GM18858 (cell line): ENCODE data around the gene AS3MT.
"Not testable (repeated sequence)": the region's sequence is repeated elsewhere in the genome, so short reads cannot be mapped to it uniquely, and the experiment has no call there.

ENCODE experiments used
- ATAC-seq: cut with Tn5 transposase; IDR thresholded peaks from one replicate; pipeline ENCODE4 v1.9.1; 2021; ENCODE audit not compliant: unreplicated experiment

The AS3MT gene

DNA sequence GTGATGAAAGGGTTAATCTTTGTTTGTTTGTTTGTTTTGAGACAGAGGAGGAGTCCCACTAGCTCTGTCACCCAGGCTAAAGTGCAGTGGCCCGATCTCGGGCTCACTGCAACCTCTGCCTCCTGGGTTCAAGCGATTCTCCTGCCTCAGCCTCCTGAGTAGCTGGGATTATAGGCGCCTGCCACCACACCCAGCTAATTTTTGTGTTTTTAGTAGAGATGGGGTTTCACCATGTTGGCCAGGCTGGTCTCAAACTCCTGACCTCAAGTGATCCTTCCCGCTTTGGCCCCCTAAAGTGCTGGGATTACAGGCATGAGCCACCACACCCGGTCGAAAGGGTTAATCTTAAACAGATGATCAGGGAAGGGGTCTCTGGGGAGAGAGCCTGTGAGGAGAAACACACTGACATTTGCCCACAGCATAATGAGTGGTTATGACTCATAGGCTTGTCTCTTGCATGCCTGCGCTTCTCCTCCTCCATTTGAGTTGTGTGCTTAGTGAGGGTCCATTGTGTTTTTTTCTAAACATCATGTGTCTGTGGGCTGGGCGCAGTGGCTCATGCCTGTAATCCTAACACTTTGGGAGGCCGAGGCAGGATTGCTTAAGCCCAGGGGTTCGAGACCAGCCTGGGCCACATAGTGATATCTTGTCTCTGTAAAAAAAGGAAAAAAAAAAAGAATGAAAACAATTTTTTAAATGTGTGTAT is 13.4 kb upstream of the AS3MT start:
- ATAC-seq: not testable (repeated sequence)

DNA sequence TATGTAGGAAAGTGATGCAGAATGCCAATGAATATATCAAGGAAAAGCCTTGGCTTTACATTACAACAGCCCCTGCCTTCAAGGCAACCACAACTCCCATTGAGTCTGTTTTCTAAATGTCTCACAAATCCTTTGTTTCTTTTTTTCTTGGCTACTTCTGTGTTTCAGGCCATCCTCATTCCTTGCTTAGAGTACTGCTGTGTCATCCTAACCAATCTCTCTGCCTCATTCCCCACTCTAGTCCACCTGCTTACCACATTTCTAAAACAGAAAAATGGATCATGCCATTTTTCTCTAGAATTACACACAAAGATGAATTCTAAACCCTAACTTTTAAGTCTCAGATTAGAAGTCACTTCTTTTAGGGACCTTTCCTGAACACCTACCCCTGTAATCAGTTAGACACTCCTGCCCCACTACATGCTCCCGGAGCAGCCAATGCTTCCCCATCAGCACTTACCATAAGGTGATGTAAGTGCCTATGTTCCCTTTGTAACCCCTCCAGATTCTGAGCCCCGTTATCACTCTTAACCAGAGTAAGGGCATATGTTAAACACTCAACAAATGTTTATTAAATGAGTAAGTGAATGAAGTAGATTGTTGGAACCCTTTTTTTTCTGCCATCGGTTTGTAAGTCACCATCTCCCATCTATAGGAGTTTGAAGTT is 12.4 kb upstream of the AS3MT start:
- no peak for ATAC-seq

DNA sequence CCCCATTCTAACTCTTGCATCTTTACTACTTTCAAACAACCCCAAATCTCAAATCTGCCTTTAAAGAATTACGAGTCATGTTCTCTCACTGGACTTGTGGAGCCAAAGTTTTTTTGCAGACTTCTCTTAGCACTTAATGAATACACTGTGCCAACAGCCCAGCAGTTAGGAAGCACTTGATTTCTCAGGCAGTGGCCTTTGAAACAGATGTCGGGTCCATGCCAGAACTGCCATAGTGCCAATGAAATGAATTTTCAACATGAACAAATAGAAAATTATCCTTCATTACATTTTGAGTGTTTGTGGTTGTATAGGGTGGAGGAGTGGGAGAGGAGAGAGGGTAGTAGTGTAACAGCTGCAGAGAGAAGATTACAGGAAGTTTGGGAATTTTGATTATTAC is 9.4 kb upstream of the AS3MT start:
- no peak for ATAC-seq

DNA sequence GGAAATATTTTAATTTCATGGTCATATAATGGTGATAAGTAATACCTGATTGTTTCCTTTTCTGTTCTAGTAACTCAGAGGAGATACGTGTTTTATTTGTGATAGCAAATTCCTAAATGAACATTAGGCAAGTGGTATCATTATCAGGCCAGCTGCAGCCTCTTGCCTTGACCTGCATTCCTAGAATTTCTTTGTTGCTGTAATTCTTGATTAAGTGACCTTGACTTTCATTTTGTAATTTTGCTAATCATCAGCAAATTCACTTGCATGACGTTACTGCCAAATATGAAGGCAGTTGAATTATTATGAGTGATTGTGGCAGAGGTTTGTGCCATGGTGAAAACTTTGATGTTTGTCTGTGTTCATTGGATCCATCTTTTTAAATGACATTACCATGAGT is 5.6 kb upstream of the AS3MT start:
- no peak for ATAC-seq

DNA sequence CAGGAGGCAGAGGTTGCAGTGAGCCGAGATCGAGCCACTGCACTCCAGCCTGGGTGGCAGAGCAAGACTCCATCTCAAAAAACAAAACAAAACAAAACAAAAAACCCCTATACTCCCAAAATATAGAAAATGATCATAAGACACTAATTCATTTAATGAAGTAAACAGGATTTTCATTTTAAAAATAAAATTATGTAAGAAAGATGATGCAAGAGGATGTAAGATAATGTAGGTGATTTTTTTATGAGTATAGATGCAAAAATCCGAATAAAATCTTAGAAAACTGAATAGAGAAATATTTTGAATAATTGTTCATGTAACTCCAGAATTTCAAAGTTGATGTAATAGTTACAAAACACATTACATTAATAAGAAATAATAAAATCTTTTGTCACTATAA is 3.6 kb upstream of the AS3MT start:
- ATAC-seq: no peak

DNA sequence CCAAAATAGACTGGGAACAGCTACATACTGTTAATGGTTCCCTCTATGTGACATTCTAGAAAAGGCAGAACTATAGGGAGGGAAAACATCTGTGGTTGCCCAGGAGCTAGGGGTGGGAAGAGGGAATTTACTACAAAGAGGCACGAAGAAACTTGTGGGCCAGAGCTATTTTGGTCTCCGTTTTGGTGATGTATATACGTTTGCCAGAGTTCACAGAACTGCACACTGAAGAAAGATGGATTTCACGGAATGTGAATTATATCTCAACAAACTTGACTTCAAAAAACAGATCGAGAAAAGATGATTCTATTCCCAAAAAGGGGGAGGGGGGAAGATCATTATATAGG is 386 bp upstream of the AS3MT start:
- ATAC-seq: no peak

DNA sequence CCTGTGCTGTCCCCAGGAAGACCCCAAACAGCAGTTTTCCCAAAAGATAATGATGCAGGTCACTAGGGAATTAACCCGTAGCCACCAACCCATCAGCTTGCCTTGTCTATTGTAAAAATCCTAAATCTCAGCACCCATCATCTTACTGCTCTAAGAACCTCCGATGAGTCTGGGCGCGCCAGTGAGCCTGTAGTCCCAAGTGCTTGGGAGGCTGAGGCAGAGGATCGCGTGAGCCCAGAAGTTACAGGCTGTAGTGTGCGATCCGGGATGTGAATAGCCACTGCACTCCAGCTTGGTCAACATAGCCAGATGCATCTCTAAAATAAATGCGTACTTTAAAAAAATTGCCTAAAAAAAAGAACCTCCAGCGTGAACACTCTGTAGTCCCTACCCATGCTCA is 951 bp downstream of the AS3MT start:
- ATAC-seq: no peak

DNA sequence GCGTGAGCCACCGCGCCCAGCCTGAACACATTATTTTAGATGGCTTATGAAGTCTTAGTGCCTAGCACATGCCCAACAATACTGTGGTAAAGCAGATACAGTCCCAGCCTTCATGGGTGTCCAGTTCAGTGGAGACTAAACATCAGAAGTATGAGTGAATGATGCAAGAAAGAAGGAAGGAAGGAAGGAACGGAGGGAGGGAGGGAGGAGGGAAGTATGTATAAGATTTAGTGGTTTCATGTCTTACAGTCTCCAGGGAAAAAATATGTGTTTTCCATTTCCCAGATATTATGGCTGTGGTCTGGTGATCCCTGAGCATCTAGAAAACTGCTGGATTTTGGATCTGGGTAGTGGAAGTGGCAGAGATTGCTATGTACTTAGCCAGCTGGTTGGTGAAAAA is 2.9 kb downstream of the AS3MT start:
- no peak for ATAC-seq

DNA sequence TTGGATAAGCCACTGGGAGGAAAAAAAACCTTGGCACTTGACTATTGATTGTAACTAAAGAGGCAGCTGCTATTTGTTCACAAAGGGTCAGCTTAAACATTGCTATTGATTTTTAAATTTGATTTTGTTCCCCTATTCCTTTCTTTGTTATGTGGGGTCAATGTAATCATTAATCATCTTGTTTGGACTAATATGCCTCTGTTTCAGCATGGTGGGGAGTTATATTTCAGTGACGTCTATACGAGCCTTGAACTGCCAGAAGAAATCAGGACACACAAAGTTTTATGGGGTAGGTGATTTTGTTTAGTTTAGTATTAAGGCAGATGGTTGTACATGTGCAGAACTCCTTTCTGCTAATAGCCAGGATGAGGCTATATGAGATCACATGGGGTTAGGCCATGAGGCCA is 7.5 kb downstream of the AS3MT start:
- no peak for ATAC-seq

DNA sequence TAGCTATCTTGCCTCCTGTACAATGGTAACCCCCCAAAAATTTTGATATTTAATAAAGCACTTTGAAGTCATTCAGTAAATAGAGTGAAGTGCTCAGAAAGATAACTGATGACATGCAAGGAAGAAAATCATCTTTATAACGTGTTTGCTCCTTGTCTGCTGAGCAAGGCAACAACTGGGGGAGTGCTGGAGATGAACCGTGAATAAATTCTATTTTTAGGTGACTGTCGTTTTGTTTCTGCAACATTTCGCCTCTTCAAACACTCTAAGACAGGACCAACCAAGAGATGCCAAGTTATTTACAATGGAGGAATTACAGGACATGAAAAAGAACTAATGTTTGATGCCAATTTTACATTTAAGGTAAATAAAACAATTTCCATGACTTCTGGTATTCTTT is 9.4 kb downstream of the AS3MT start:
- ATAC-seq: no peak

DNA sequence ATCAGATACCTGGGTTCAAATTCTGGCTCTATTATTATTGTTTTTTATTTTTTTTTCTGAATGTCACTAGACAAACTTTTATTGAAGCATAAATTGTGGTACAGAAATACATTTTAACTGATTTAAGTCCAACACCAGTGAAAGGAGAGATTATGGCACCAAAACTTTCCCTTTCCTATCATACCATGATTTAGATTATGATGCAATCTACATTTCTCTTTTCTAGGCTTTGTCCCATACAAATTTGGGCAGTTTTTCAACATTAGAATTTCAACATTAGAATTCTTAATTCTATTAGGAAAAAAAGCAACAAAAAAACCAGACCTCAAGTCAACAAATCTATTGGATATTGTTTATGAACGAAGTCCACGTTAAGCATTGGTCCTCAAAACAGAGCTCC is 11.0 kb downstream of the AS3MT start:
- ATAC-seq: no peak

DNA sequence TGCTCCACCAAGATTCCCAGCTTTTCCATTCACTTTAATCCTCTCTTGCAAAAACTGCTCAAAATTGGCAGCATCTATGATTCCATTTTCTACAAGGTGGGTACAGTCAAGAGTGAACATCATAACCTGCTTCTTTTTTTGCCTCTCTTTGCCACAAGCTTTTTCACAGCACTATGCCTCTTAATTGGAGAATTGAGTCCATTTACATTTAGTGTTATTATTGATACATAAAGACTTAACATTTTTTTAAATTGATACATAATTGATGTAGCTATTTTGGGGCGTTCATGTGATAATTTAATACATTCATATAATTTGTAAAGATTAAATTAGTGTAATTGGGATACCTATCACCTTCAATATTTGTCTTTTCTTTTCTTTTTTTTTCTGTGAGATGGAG is 18.8 kb downstream of the AS3MT start:
- no peak for ATAC-seq

DNA sequence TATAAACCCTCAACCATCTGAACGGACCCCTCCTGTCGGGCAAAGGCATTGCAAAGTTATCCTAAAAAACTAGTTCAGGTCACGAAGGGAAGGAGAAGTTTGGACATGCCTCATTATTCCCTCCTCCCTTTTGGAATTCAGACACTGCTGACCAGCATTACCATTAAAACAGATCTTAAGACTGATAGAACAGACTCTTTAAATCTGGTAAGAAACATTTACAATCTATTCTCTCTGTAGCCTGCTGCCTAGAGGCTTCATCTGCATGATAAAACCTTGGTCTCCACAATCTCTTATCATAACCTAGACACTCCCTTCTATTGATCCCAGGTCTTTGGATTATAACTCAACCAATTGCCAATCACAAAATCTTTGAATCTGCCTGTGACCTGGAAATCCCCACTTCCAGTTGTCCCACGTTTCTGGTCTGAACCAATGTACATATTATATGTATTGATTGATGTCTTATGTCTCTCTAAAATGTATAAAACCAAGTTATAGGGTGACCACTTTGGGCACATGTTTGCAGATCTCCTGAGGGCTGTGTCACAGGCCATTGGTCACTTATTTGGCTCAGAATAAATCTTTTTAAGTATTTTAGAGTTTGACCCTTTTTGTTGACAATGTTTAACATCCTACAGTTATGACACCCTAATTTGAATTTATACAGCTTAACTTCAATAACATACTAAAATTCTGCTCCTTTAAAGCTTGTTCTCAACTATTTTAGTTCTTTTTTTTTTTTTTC is 25.4 kb downstream of the AS3MT start:
- no peak for ATAC-seq

DNA sequence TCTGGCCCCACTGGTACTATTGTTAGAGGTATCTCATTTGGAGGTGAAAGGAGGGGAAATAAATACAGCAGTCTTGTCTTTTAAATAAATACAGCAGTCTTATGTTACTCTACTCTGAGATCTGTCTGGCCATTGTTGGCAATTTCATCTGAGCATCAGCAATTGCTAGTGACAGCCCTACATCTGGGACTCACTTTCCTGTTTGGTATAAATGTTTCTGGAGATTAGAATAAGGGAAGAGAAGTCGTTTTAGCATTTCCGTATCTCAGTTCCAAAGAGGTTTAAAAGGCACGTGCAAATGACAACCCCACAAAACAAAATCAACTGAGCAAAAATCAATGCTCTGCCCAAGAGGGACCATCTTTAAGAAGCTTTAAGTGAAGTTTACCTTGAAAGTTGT is 30.7 kb downstream of the AS3MT start:
- ATAC-seq: no peak

DNA sequence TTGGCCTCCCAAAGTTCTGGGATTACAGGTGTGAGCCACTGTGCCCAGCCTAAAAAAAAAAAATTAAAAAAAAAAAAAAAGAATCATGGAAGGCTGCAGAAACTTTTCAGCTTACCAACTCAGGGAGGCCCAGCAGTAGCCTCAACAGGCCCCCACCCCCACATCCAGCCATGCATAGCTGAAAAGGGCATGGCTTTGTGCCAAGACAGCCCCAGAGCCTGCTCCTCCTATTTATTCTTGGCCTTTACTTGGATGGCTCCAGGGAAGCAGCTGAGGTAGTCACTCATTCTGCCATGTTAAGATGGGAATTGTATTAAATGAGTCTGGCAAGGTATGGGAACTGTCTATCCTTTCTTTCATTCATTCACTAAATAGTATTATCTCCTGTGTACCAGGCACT is 35.1 kb downstream of the AS3MT start:
- no peak for ATAC-seq

DNA sequence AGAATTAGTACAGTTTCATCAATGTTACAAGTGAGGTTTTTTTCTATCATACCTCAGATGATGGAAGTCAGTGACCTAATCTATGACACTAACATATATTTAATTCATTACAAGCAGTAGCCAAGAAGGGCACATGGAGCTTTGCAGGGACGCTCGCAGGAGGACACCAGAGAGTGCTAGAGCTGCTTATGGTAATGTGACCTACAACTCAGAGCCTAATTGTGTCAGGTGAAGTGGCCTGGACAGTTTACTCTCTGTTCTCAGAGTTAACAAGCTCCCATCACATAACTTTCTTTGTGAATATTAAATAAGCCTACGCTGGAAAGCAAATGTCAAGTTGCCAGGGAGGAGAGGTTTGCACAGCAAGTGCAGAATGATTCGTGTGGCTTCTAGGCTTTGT is 37.2 kb downstream of the AS3MT start:
- ATAC-seq: no peak

DNA sequence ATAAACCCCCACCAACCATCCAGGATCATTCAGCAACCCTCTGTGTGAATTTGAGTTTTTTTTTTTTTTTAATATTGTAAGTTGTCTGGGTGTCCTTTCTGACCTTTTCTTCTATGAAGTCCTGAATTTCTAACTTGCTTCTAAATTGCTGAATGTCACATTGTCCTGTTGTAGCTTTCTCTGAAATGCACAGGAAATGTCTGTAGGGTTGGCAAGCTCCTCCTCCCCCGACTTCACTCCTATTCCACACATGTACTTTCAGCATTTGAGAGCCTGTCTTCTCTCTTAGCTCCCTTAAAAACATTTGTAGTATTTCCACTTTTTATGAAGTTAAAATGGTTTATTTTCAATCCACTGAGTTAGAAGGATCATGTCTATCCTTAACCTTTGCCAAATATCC is 45.5 kb downstream of the AS3MT start:
- ATAC-seq: no peak

DNA sequence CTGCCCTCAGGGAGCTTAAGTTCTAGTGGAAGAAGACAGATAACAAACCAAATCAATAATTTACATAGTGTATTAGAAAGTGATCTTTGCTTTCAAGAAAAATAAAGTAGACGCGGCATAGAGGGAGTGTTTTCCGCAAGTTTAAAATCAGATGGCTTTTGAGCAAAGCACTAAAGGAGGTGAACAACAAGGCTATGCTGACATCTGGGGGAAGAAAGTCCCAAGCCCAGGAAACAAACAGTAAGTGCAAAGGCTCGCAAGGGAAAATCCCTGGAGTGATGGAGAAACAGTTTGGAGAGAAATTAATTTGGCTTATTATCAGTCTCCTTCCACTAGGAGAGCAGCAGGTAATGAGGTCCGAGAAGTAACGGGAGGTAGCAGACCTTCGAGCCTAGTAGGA is 46.9 kb downstream of the AS3MT start:
- no peak for ATAC-seq

DNA sequence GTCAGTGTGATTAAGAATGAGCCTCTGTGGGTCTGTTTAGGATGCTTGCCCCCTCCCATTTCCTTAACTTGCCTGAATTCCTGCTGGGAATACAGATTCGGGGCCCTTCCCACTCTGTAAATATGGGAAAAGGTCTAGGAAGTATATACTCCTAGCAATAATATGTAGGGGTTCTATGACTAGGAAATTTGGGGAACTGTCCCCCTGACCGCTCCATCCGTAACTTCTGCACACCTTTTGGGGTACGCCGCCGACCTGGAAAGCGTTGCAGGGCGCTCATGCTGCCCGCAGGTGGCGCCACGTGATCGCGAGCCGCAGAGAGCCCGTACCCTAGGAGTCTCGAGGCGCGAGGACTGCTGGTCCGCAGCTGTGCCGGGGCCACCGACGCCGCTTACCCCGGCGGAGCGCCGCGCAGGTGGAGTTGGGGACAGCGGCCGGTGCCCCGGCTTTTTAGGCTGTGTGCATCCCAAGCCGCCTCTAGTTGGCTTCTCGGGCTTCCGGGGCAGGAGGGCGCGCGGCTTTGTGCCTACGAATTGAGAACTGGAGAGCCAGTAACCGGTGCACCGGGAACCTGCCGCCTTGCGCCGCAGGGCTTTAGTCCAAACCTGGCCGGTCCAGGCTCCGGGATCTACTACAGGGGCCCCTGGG is 48.2 kb downstream of the AS3MT start:
- ATAC-seq: peak; percentile 30

DNA sequence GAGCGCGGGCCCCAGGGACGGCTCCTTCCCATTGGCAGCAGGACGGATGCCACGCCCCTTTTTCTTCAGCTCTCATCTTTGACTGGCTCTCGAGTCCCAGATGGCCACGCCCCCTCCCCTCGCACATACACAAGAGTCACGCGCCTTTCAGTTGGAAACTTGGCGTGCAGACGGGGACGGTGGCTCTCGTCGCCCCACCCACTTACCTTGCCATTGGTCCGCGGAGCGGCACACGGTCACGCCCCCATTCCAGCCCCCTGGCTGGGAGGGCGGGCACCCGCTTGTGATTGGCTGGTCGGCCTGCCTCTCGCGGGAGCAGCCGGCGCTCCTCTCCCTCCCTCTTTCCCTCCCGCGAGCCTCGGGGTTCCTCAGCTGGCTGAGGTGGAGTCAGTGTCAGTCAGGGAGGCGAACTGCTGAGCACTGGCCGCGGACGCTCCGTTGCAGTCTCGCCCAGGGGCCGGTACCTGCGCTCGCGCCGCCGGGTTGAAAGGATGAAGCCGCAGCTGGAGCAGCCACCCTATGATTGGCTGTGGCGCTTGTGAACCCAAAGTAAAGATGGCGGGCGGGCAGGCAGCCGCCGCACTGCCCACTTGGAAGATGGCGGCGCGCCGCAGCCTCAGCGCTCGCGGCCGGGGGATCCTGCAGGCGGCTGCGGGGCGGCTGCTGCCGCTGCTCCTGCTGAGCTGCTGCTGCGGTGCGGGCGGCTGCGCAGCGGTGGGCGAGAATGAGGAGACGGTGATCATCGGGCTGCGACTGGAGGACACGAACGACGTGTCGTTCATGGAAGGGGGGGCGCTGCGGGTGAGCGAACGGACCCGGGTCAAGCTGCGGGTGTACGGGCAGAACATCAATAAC is 48.9 kb downstream of the AS3MT start, which contains the start of gene CNNM2:
CNNM2 (plus strand) TSS at position 333 of the 855 bp plus-strand sequence; CDS start at position 520, 187 bp downstream.
- peak; percentile 77 for ATAC-seq

DNA sequence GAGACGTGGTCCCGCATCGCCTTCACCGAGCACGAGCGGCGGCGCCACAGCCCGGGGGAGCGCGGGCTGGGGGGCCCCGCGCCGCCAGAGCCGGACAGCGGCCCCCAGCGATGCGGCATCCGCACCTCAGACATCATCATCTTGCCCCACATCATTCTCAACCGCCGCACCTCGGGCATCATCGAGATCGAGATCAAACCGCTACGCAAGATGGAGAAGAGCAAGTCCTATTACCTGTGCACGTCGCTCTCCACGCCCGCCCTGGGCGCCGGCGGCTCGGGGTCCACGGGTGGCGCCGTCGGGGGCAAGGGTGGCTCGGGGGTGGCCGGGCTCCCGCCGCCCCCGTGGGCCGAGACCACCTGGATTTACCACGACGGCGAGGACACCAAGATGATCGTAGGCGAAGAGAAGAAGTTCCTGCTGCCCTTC is 49.6 kb downstream of the AS3MT start:
- no peak for ATAC-seq
